Measurements from ENCODE around the gene ZNF443.
"Not testable (repeated sequence)": the region's sequence is repeated elsewhere in the genome, so short reads cannot be mapped to it uniquely, and the experiment has no call there.

Gene ZNF443

DNA sequence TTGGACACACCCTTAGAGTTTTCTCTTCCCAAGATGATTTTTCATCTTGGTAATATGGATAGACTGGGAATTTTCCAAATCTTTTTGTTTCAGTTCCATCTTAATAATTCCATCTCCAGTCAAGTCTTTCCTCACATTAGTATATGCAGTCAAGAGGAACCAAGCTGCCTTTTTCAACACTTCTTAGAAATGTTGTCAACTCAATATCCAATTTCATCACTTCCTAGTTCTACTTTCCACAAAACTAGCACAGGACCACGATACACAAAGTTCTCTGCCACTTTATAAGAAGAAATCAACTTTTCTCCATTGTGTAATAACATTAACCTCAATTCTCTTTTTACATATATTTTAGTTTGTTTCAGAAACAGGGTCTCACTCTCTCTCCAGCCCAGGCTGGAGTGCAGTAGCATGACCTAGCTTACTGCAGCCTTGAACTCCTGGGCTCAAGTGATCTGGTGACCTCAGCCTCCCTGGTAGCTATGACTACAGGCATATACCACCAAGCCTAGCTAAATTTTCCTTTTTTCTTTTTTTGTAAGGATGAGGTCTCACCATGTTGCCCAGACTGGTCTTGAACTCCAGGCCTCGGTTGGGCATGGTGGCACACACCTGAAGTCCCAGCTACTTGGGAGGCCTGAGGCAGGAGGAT lies 15.5 kb downstream of the ZNF443 start:
- in situ Hi-C loops (cut with HindIII; ENCODE audit: low sequenced_read_pairs): no loop called here

DNA sequence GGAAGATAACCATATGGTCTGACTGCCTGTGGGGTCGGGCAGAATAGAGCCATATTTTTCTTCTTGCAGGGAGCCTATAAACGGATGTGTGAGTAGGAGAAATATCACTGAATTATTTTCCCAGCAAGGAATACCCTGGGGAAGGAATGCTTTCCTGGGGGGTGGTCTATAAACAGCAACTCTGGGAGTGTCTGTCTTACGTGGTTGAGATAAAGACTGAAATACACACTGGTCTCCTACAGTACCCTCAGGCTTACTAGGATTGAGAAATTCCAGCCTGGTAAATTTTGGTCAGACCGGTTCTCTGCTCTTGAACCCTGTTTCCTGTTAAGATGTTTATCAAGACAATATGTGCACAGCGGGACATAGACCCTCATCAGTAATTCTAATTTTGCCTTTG lies 23.5 kb downstream of the ZNF443 start:
- in situ Hi-C loops (cut with HindIII; ENCODE audit: low sequenced_read_pairs): not testable (repeated sequence)

DNA sequence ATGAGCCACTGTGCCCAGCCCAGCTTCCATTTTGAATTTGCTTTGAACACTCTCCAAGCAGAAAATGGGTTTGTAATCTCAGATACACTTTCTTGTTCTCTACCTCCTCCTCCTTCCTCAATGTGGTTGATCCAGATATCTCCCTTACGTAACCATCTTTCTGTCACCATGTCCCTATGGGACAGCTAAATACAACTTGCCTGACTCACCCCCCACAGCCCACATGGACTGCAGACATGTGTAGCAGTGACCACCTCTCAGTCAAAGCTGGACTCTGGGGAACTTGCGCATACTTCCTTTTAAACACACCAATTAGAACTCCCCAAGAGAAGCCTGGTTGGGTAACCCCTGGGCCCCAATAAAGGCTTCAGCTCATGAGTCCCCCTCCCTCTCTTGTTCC lies 28.9 kb downstream of the ZNF443 start:
- in situ Hi-C loops (cut with HindIII; ENCODE audit: low sequenced_read_pairs): no loop called here

DNA sequence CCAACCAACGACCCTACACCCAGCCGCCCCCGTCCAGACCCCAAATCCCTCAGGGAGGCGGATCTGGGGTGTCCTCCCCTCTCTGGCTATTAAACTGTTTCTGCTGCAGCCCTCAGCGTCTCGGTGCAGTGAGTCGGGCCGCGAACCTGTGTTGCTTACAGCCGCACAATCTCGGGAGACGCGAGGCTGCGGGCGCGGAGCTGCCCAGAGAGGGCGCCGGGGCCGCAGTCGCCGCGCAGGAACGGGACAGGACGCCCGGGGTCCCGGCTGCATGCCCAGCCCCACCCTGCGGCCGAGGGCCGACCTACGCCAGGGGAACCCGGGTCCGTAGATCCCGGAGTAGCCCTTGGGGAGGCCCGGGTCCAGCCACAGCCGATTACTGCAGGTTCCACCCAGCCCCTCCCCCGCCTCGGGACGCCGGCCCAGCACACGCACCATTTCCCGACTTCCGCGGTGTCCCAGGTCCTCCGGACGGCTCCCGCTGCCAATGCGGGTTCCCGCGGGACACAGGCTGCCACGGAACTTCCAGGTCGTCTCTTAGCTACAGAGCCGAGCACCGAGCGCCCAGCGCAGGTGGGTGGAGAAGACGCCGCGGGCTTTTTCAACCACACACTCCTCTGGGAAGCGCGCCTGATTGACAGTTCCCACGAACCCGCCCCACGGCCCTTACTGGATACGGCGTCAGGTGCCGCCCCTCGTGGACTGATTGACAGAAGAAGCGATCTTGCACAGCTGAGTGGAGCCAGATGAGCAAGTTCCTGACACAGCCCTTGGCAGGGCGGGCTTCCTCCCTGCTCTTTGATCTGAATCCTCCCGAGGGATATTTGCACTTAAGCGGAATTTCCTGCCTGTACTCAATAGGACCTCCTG lies 40.0 kb downstream of the ZNF443 start, which contains the start of gene ZNF799:
TSS of gene ZNF799 (minus strand) at position 639 of the 870 bp plus-strand sequence. CDS start at position 438, 201 bp downstream.
- in situ Hi-C loops (cut with HindIII; ENCODE audit: low sequenced_read_pairs): no loop called here

DNA sequence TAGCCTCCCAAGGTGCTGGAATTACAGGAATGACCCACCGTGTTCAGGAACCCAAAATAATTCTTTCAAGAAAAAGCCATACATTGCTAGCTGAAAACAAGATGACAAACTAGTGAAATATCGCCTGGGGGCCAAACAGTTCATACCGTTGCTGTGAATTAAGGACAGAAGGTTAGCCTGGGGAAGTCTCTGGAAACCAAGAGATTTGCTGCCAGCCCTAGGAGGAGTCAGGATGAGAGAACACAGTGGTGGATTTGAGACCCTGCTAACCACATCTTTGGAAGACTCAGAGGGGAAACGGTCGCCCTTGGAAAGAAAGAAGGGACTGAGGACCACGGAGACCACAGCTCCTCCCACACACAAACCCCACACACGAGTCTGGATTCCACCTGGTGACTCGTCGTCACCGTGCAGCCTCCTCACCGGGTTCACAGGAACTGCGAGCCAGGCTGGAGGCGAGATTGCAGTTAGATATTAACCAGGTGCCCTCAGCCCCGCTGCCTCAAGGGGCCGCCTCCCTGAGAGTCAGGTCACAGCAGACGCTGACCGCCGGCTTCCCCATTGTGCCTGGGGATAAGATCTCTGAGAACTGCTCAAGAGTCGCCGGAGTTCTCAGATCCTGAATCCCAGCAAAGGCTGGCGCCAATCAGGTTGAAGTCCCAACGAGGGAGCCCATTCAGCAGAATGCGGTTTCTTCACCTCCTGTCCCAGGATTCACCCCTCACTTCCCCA lies 40.8 kb downstream of the ZNF443 start:
- in situ Hi-C loops (cut with HindIII; ENCODE audit: low sequenced_read_pairs): not testable (repeated sequence)

DNA sequence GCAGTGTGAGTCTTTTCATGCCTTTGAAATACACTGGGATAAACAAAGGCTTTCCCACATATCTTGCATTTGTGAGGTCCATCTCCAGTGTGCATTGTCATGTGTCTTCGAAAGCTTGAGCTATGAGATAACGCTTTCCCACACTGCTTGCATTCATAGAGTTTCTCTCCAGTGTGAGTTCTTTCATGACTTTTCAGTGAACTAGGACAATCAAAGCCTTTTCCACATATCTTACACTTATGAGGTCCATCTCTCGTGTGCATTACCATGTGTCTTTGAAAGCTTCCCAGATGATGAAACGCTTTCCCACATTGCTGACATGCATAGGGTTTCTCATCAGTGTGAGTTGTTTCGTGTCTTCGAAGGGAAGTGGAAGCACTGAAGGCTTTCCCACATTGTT lies 49.7 kb downstream of the ZNF443 start:
- in situ Hi-C loops (cut with HindIII; ENCODE audit: low sequenced_read_pairs): not testable (repeated sequence)

DNA sequence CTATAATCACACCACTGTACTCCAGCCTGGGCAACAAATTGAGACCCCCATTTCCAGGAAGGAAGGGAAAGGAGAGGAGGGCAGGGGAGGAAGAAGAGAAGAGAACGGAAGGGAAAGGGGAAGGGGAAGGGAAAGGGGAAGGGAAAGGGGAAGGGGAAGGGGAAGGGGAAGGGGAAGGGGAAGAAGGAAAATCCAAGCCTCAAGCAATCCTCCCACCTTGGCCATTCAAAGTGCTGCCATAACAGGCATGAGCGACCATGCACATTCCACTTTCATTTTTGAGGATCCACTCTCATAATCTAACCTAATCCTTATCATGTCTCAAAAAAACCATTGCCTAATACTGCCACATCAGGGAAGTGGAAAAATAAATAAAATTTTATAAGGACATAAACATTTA lies 54.5 kb downstream of the ZNF443 start:
- in situ Hi-C loops (cut with HindIII; ENCODE audit: low sequenced_read_pairs): not testable (repeated sequence)

DNA sequence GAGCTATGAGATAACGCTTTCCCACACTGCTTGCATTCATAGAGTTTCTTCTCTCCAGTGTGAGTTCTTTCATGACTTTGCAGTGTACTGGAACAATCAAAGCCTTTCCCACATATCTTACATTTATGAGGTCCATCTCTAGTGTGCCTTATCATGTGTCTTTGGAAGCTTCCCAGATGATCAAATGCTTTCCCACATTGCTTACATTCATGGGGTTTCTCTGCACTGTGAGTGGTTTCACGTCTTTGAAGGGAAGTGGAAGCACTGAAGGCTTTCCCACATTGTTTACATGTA lies 60.4 kb downstream of the ZNF443 start:
- in situ Hi-C loops (cut with HindIII; ENCODE audit: low sequenced_read_pairs): no loop called here

DNA sequence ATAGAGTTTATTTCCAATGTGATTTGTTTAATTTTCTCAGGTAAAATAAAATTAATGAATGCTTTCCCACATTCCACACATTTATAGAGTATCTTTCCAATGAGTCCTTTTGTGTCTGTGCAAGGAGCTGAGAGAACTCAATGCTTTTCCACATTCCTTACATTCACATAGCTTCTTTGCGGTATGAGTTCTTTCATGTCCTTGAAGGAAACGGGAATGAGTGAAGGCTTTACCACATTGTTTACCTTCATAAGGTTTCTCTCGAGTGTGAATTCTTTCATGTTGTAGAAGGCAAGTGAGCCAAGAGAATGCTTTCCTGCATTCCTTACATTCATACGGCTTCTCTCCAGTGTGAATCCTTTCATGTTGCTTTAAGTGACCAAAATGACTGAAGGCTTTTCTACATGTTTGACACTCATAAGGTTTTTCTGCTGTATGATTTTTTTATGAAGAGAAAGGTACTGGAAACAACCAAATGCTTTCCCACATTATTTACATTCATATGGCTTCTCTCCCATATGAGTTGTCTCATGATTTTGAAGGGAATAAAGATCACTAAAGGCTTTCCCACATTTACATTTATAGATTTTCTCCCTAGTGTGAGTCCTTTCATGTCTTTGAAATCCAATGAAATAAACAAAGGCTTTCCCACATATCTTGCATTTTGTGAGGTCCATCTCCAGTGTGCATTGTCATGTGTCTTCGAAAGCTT lies 60.9 kb downstream of the ZNF443 start:
- in situ Hi-C loops (cut with HindIII; ENCODE audit: low sequenced_read_pairs): no loop called here

Data from endothelial cell of hepatic sinusoid (primary cell).